ENCODE results near the gene SLC3A2. TPM values are rescaled to one million over a fixed set of nuclear protein-coding genes. Genes with fewer than 3 reads are reported as not detected.
A peak's percentile ranks its signal among the peaks of the same experiment; 100 is the strongest.

The SLC3A2 gene
- total RNA-seq, 6 donors from 2014 or later, result 120 to 236 (median 179) TPM

DNA sequence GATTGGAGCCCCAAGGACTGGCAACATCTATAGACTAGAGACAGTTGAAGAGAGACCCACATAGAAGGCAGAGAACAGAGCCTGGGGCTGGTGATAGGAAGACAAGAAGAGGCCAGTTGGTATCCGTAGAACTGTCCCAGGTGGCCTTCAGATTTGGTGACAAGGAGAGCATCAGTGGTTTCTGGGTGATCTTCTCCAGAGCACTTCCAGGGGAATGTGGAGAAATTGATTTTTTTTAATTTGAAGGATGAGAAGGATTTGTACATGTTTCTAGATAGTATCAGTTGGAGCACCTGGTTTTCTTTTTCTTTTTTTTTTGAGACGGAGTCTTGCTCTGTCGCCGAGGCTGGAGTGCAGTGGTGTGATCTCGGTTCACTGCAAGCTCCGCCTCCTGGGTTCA lies 14.8 kb downstream of the SLC3A2 start:
- 81 to 84% methylated on average over 6 of the region's 6 CpGs for WGBS, 2 donors
- peak overlapping the region in 3 of 4 donors; percentile 26 to 80 (median 72) for H3K27ac ChIP-seq
- DNase-seq (no peak), ATAC-seq (ENCODE audit: low FRiP score in 2 of 2) (no peak)
- H3K27me3 ChIP-seq, result no peaks in the 10 kb centered on the region
- no peaks in the 10 kb centered on the region for H3K9me3 ChIP-seq
- H3K4me3 ChIP-seq, result no peak overlapping the region
- no peaks in the 10 kb centered on the region for H3K36me3 ChIP-seq
- H3K4me1 ChIP-seq, result peaks cover 3 to 14% (median 10%) of the 10 kb centered on the region in 4 donors
- TF ChIP-seq POLR2AphosphoS5 (IDR thresholded peaks at IDR 0.05), result no peak

DNA sequence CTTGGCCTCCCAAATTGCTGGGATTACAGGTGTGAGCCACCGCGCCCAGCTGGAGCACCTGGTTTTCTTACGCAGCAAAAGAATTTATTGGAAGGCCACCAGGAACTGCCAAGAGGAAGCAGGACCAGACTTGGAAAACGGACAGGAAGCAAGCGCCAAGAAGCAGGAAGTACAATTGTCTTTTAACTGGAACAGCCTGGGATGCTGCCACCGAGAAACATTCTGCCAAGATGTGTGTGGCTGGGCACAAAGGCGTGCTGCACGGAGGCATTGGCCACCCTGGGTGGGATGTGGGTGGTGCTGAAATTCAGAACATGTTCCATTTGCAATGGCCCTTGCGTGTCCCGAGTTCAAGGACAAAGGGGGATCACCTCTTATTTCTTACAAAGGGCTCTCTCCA lies 15.4 kb downstream of the SLC3A2 start:
- no peak for ATAC-seq (ENCODE audit: low FRiP score in 2 of 2)
- TF ChIP-seq EP300 (IDR thresholded peaks at IDR 0.05) (peak in 1 of 4 donors; percentile 82), POLR2AphosphoS5 (IDR thresholded peaks at IDR 0.05) (peak; percentile 75 to 89), POLR2A (IDR thresholded peaks at IDR 0.05) (no peak)
- Histone ChIP-seq H3K36me3 (no peaks in the 10 kb centered on the region), H3K27ac (peak overlapping the region; percentile 26 to 80 (median 62)), H3K9me3 (no peaks in the 10 kb centered on the region), H3K27me3 (no peaks in the 10 kb centered on the region), H3K4me3 (no peak overlapping the region), H3K4me1 (peaks cover 0 to 8% (median 5%) of the 10 kb centered on the region in 4 donors)
- WGBS, 2 donors, result 47 to 56% methylated on average over 10 of the region's 10 CpGs
- DNase-seq, result peak in 1 of 2 donors; percentile 42

DNA sequence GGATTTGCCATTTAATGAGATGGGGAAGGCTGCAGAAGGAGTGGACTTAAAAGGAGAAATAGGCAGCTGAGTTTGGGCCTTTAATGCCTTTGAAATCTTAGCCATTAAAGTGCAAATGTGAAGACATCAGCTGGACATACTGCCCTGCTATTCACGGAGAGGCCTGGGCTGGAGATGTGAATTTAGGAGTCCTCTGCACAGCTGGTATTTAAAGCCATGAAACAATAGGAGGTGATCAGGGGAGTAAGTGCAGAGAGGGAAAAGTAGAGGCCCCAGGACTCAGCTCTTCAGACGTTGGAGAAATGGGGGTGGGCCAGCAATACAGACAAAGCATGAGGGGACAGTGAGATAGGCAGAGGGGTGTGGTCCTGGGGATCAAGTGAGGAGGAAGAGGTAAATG lies 16.6 kb downstream of the SLC3A2 start:
- DNase-seq, result no peak
- Histone ChIP-seq H3K4me3 (no peak overlapping the region), H3K9me3 (no peaks in the 10 kb centered on the region), H3K27me3 (no peaks in the 10 kb centered on the region), H3K36me3 (no peaks in the 10 kb centered on the region), H3K27ac (no peak overlapping the region), H3K4me1 (peaks cover 0 to 4% (median 0%) of the 10 kb centered on the region in 4 donors)
- WGBS, 2 donors, result 61 to 62% methylated on average over 2 of the region's 2 CpGs
- TF ChIP-seq EP300 (IDR thresholded peaks at IDR 0.05) (no peak), POLR2A (IDR thresholded peaks at IDR 0.05) (no peak), POLR2AphosphoS5 (IDR thresholded peaks at IDR 0.05) (no peak)
- TF ChIP-seq, protein P1, sequence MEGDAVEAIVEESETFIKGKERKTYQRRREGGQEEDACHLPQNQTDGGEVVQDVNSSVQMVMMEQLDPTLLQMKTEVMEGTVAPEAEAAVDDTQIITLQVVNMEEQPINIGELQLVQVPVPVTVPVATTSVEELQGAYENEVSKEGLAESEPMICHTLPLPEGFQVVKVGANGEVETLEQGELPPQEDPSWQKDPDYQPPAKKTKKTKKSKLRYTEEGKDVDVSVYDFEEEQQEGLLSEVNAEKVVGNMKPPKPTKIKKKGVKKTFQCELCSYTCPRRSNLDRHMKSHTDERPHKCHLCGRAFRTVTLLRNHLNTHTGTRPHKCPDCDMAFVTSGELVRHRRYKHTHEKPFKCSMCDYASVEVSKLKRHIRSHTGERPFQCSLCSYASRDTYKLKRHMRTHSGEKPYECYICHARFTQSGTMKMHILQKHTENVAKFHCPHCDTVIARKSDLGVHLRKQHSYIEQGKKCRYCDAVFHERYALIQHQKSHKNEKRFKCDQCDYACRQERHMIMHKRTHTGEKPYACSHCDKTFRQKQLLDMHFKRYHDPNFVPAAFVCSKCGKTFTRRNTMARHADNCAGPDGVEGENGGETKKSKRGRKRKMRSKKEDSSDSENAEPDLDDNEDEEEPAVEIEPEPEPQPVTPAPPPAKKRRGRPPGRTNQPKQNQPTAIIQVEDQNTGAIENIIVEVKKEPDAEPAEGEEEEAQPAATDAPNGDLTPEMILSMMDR (IDR thresholded peaks at IDR 0.05), result no peak
- ATAC-seq (ENCODE audit: low FRiP score in 2 of 2), result no peak

DNA sequence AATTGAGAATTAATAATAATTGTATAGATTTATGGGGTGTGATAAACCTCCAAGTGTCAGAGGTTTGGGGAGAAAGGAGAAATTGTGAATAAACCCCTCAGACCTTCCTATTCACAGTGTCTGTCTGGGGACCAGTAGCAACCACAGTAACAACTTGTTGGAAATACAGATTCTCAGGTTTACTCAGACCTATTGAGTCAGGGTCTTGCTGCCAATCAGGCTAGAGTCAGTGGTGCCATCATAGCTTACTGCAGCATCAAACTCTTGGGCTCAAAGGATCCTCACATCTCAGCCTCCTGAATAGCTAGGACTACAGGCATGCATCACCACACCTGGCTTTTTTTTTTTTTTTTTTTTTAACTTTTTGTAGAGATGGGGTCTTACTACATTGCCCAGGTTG lies 17.3 kb downstream of the SLC3A2 start:
- H3K27me3 ChIP-seq, result no peaks in the 10 kb centered on the region
- no peak overlapping the region for H3K4me3 ChIP-seq
- no peak overlapping the region for H3K27ac ChIP-seq
- ATAC-seq (ENCODE audit: low FRiP score in 2 of 2), result no peak
- H3K4me1 ChIP-seq, result peaks cover 0 to 4% (median 0%) of the 10 kb centered on the region in 4 donors
- no peak for DNase-seq
- H3K9me3 ChIP-seq, result no peaks in the 10 kb centered on the region
- no peaks in the 10 kb centered on the region for H3K36me3 ChIP-seq
- TF ChIP-seq POLR2A (IDR thresholded peaks at IDR 0.05) (no peak), EP300 (IDR thresholded peaks at IDR 0.05) (no peak), POLR2AphosphoS5 (IDR thresholded peaks at IDR 0.05) (no peak)
- TF ChIP-seq, protein P1 (IDR thresholded peaks at IDR 0.05), result no peak

DNA sequence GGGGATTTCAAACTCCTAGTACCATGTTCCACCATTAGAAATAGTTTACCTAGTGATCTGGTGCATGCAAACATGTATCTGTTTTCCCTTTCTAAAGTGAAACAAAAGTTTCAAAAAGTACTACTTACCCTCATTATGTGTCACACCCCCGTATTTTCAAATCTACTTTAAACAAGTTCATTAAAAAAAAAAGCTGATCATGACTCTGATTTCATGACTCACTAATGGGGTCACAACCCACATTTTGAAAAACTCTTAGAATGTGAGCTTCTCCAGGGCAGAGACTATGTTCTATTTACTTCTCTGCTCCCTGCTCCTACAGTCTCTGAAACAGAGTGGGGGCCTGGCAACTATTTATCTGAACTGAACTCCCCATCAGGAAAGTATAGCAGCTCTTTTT lies 22.2 kb downstream of the SLC3A2 start:
- Histone ChIP-seq H3K27ac (peak overlapping the region in 2 of 4 donors; percentile 11 to 15), H3K36me3 (no peaks in the 10 kb centered on the region), H3K4me3 (no peak overlapping the region), H3K4me1 (peaks cover 5 to 22% (median 18%) of the 10 kb centered on the region in 4 donors), H3K9me3 (no peaks in the 10 kb centered on the region), H3K27me3 (no peaks in the 10 kb centered on the region)
- TF ChIP-seq POLR2AphosphoS5 (IDR thresholded peaks at IDR 0.05), result no peak
- TF ChIP-seq EP300 (IDR thresholded peaks at IDR 0.05), result no peak
- TF ChIP-seq, protein P1 (IDR thresholded peaks at IDR 0.05), result no peak
- no peak for TF ChIP-seq POLR2A (IDR thresholded peaks at IDR 0.05)
- DNase-seq, result no peak
- ATAC-seq (ENCODE audit: low FRiP score in 2 of 2), result no peak
- WGBS, 2 donors, result 38 to 41% methylated on average over 1 of the region's 1 CpG

DNA sequence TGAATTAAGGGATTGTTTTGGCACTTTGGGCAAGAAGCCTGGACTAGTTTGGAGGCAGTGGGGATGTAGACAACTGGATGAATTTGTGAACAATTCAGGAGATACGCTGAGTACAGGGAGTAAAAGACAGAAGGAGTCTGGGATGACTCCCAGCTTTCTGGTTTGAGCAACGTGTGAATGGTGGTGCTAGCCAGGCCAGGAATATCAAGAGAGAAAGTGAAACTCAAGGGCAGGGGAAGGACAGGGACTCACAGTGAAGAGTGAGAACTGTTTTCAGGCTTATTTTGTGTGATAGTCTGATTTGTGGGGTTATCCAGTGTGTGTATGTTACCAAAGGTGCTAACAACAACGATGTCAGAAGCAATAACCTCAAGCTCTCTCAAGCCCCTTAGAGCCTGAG lies 24.6 kb downstream of the SLC3A2 start:
- WGBS, 2 donors, result 26 to 34% methylated on average over 3 of the region's 3 CpGs
- Histone ChIP-seq H3K9me3 (no peaks in the 10 kb centered on the region), H3K36me3 (no peaks in the 10 kb centered on the region), H3K27me3 (no peaks in the 10 kb centered on the region), H3K4me1 (peaks cover 27 to 46% (median 42%) of the 10 kb centered on the region in 4 donors), H3K4me3 (no peak overlapping the region), H3K27ac (peak overlapping the region; percentile 2 to 81 (median 47))
- DNase-seq (no peak), ATAC-seq (ENCODE audit: low FRiP score in 2 of 2) (no peak)
- TF ChIP-seq, protein P1 (IDR thresholded peaks at IDR 0.05), result no peak
- TF ChIP-seq POLR2A (IDR thresholded peaks at IDR 0.05), result no peak
- TF ChIP-seq POLR2AphosphoS5 (IDR thresholded peaks at IDR 0.05), result no peak
- no peak for TF ChIP-seq EP300 (IDR thresholded peaks at IDR 0.05)

Measured in upper lobe of left lung (tissue), 6 donors.